RWPE2 (cell line): ENCODE measurements around the gene RPS21.

Source experiments
- ATAC-seq: fragments of 200-7000 bp; cut with Tn5 transposase; 3 replicates; pipeline ENCODE4 v1.9.1; 2021; ENCODE audit warnings: low read depth
- DNase-seq: peaks from one replicate; pipeline ENCODE4 v3.0.0-alpha.2; 2020; ENCODE audit warnings: low spot score
- H3K27ac ChIP-seq: fragments of 450-650 bp; 2 replicates; pipeline ENCODE4 v1.5.1; 2017; ENCODE audit warnings: mild to moderate bottlenecking; ENCODE audit not compliant: poor library complexity, severe bottlenecking
- H3K27me3 ChIP-seq: fragments of 250-450 bp; sonication (Bioruptor Pico); 2 replicates; pipeline ENCODE4 v1.5.1; 2021; ENCODE audit warnings: mild to moderate bottlenecking, moderate library complexity; ENCODE audit not compliant: insufficient read depth, poor library complexity, severe bottlenecking
- H3K36me3 ChIP-seq: fragments of 250-450 bp; sonication (Bioruptor Pico); 2 replicates; pipeline ENCODE4 v1.5.1; 2020; ENCODE audit warnings: low read depth, mild to moderate bottlenecking, moderate library complexity
- H3K4me1 ChIP-seq: fragments of 250-450 bp; sonication (Bioruptor Pico); 2 replicates; pipeline ENCODE4 v1.5.1; 2021; ENCODE audit warnings: mild to moderate bottlenecking, moderate library complexity; ENCODE audit not compliant: insufficient read depth, poor library complexity, severe bottlenecking
- H3K4me3 ChIP-seq: fragments of 250-450 bp; sonication (Bioruptor Pico); 2 replicates; pipeline ENCODE4 v1.5.1; 2021; ENCODE audit warnings: mild to moderate bottlenecking, moderate library complexity; ENCODE audit not compliant: severe bottlenecking
- H3K9me3 ChIP-seq: fragments of 250-450 bp; sonication (Bioruptor Pico); 2 replicates; pipeline ENCODE4 v1.5.1; 2021; ENCODE audit warnings: mild to moderate bottlenecking, moderate library complexity; ENCODE audit not compliant: severe bottlenecking
- CTCF ChIP-seq: fragments of 450-650 bp; IDR thresholded peaks from one replicate; pipeline ENCODE4 v1.5.1; 2017; ENCODE audit warnings: mild to moderate bottlenecking, moderate library complexity; ENCODE audit not compliant: poor library complexity, severe bottlenecking

The RPS21 gene

GRCh38 chr20:62354031-62354808 is 32.7 kb upstream of the RPS21 start:
- Histone ChIP-seq H3K36me3 (peaks cover 84% of the 10 kb centered on the region), H3K27ac (peak overlapping the region; percentile 99), H3K4me3 (no peak overlapping the region), H3K9me3 (no peaks in the 10 kb centered on the region), H3K4me1 (peaks cover 93% of the 10 kb centered on the region), H3K27me3 (no peaks in the 10 kb centered on the region)
- DNase-seq = peak; percentile 87
- ATAC-seq = no peak
- no peak for TF ChIP-seq CTCF

- Histone ChIP-seq H3K27ac (peak overlapping the region; percentile 99), H3K27me3 (no peaks in the 10 kb centered on the region), H3K9me3 (no peaks in the 10 kb centered on the region), H3K4me1 (peaks cover 98% of the 10 kb centered on the region), H3K4me3 (no peak overlapping the region), H3K36me3 (peaks cover 82% of the 10 kb centered on the region)
- ATAC-seq (no peak), DNase-seq (peak; percentile 89)
- no peak for TF ChIP-seq CTCF
Observed at GRCh38 chr20:62354811-62355341, 32.0 kb upstream of the RPS21 start.

GRCh38 chr20:62355516-62355877 is 31.4 kb upstream of the RPS21 start:
- ATAC-seq (peak; percentile 2; the same call in 1 of the 3 replicates), DNase-seq (no peak)
- peaks cover 78% of the 10 kb centered on the region for H3K36me3 ChIP-seq
- H3K4me3 ChIP-seq = no peak overlapping the region
- no peak for TF ChIP-seq CTCF
- no peaks in the 10 kb centered on the region for H3K27me3 ChIP-seq
- peak overlapping the region; percentile 99 for H3K27ac ChIP-seq
- H3K4me1 ChIP-seq = peaks cover 93% of the 10 kb centered on the region
- no peaks in the 10 kb centered on the region for H3K9me3 ChIP-seq

- no peaks in the 10 kb centered on the region for H3K9me3 ChIP-seq
- no peaks in the 10 kb centered on the region for H3K27me3 ChIP-seq
- DNase-seq = peak; percentile 90
- peaks cover 92% of the 10 kb centered on the region for H3K4me1 ChIP-seq
- peak overlapping the region; percentile 99 for H3K27ac ChIP-seq
- no peak overlapping the region for H3K4me3 ChIP-seq
- H3K36me3 ChIP-seq = peaks cover 77% of the 10 kb centered on the region
- ATAC-seq = no peak
- no peak for TF ChIP-seq CTCF
Observed at GRCh38 chr20:62355878-62356588, 30.9 kb upstream of the RPS21 start.
